ENCODE data around the gene ADAM12. TPM values are rescaled to one million over a fixed set of nuclear protein-coding genes. Genes with fewer than 3 reads are reported as not detected.

Gene ADAM12
- total and polyA plus RNA-seq, 7 donors, result under 0.01 to 0.82 (median 0.46) TPM; not detected in 1

DNA sequence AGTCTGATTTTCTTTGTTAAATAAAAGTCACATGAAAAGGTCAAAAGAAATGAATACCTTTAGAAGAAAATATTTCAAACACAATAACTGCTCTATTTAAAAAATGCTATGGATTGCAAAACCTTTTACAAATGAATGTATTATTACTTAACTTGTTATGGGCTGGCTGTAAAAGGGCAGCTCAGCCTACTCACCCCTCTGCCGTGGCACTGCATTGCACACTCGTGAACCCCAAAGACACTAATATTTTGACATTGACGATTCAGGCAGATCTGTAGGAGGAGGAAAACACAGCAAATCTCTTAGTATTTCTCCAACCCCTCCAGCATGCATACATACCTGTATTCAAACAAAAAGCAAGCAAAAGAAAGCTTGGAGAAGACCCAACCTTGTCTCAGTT lies 342.4 kb downstream of the ADAM12 start:
- 82 to 86% methylated on average over 3 of the region's 3 CpGs for whole genome bisulfite sequencing, 2 donors
- H3K4me3 ChIP-seq, result no peak overlapping the region
- intact Hi-C loops (cut with DNase I), result no loop called here
- no peak for TF ChIP-seq POLR2A (IDR thresholded peaks at IDR 0.05)
- TF ChIP-seq EP300 (IDR thresholded peaks at IDR 0.05), result no peak
- TF ChIP-seq, protein P1, sequence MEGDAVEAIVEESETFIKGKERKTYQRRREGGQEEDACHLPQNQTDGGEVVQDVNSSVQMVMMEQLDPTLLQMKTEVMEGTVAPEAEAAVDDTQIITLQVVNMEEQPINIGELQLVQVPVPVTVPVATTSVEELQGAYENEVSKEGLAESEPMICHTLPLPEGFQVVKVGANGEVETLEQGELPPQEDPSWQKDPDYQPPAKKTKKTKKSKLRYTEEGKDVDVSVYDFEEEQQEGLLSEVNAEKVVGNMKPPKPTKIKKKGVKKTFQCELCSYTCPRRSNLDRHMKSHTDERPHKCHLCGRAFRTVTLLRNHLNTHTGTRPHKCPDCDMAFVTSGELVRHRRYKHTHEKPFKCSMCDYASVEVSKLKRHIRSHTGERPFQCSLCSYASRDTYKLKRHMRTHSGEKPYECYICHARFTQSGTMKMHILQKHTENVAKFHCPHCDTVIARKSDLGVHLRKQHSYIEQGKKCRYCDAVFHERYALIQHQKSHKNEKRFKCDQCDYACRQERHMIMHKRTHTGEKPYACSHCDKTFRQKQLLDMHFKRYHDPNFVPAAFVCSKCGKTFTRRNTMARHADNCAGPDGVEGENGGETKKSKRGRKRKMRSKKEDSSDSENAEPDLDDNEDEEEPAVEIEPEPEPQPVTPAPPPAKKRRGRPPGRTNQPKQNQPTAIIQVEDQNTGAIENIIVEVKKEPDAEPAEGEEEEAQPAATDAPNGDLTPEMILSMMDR (IDR thresholded peaks at IDR 0.05), result no peak
- no peak for TF ChIP-seq POLR2AphosphoS5 (IDR thresholded peaks at IDR 0.05)
- peaks cover 0 to 10% (median 2%) of the 10 kb centered on the region in 4 donors for H3K4me1 ChIP-seq
- no peaks in the 10 kb centered on the region for H3K9me3 ChIP-seq
- H3K36me3 ChIP-seq, result no peaks in the 10 kb centered on the region
- DNase-seq, result no peak
- no peak overlapping the region for H3K27ac ChIP-seq
- H3K27me3 ChIP-seq, result no peaks in the 10 kb centered on the region

DNA sequence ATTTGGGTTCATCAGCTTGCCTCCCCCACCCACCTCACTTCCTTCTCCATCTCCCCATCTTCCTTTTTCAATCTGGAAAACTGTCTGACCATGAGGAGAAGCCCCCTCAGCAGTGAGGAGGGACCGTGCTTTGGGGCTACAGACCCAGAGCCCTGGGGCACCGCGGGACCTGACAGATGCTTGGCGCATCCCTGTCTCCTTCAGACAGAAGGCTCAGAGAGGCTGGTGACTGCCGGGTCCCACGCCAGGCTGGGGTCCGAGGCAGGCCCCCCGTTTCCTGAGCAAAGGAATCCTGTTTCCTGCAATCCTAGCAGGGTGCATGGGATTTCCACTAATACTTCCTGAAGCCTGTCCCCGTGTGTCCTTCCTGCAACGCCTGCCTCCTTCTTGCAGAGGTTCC lies 344.9 kb downstream of the ADAM12 start:
- WGBS, 2 donors, result 85 to 90% methylated on average over 10 of the region's 10 CpGs
- no peaks in the 10 kb centered on the region for H3K36me3 ChIP-seq
- H3K4me3 ChIP-seq, result no peak overlapping the region
- H3K27me3 ChIP-seq, result no peaks in the 10 kb centered on the region
- DNase-seq, result no peak
- no peaks in the 10 kb centered on the region for H3K9me3 ChIP-seq
- intact Hi-C loops (cut with DNase I), result no loop called here
- TF ChIP-seq POLR2AphosphoS5 (IDR thresholded peaks at IDR 0.05), result no peak
- H3K27ac ChIP-seq, result no peak overlapping the region
- H3K4me1 ChIP-seq, result peaks cover 0 to 10% (median 2%) of the 10 kb centered on the region in 4 donors

DNA sequence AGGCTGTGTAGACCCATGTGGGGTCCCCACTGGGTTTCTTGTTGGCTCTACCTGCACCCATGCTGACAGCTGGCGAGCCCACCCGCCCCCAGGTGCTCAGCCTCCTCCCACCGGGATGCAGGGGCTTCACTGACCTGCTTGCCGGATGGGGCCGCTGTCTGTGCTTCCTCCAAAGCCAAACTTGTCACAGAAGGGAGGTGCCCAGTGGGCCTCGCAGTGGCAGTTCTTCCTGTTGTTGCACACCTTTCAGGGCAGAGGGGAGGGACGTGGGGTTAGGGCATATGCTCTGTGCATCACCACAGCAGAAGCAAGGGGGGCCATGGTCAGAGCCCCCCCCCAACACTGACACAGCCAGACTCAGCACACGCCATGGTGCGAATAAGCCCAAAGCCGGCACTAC lies 345.4 kb downstream of the ADAM12 start:
- H3K4me3 ChIP-seq, result no peak overlapping the region
- H3K27me3 ChIP-seq, result no peaks in the 10 kb centered on the region
- 84 to 91% methylated on average over 10 of the region's 10 CpGs for WGBS, 2 donors
- H3K36me3 ChIP-seq, result no peaks in the 10 kb centered on the region
- H3K4me1 ChIP-seq, result peaks cover 0 to 10% (median 2%) of the 10 kb centered on the region in 4 donors
- intact Hi-C loops (cut with DNase I), result no loop called here
- TF ChIP-seq, protein P1 (IDR thresholded peaks at IDR 0.05), result no peak
- TF ChIP-seq POLR2AphosphoS5 (IDR thresholded peaks at IDR 0.05) (no peak), POLR2A (IDR thresholded peaks at IDR 0.05) (no peak), EP300 (IDR thresholded peaks at IDR 0.05) (no peak)
- no peaks in the 10 kb centered on the region for H3K9me3 ChIP-seq
- no peak overlapping the region for H3K27ac ChIP-seq
- no peak for DNase-seq

DNA sequence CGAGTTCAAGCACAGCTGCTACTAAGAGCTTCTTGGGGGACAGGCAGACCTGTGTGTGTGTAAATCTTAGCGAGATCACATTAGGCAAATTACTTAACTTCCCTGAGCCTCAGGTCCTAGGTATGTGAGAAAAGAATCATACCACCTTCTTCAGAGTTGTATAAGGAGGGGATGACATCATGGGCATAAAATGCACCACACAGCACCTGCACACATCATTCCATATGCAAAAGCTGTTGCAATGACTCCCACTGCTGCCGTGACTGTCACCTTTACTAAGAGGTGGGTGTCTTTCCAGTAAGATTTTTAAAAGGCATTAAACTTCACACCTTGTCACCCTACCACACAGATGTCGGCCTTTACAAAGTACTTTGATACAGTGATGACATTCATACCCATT lies 345.9 kb downstream of the ADAM12 start:
- intact Hi-C loops (cut with DNase I), result no loop called here

DNA sequence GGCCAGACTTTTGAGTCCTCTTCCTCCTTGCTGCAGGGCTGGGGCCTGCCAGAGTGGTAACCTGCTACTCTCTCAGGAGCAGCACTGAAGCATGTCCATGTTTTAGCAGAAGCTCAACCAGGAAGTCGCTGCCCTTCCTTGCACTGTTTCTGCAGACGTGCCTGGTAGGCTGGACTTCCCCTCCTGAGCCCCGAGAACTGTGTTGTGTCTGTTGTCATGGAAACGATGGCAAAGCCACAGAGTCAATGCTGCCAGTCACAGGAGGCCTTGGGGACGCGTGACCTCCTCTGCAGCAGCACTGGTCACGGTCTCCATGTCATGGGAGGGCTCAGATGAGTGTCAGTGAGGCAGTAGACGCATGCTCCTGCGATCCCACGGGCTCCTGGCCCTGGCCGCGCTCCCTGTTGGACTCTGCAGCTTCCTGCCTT lies 346.5 kb downstream of the ADAM12 start:
- Histone ChIP-seq H3K36me3 (no peaks in the 10 kb centered on the region), H3K27ac (no peak overlapping the region), H3K27me3 (no peaks in the 10 kb centered on the region), H3K9me3 (no peaks in the 10 kb centered on the region), H3K4me1 (peaks cover 0 to 10% (median 2%) of the 10 kb centered on the region in 4 donors), H3K4me3 (peak overlapping the region in 1 of 4 donors; percentile 8)
- TF ChIP-seq POLR2AphosphoS5 (IDR thresholded peaks at IDR 0.05), result peak in 2 of 4 donors; percentile 34 to 66
- TF ChIP-seq, protein P1 (IDR thresholded peaks at IDR 0.05), result no peak
- DNase-seq, result peak; percentile 84
- WGBS, 2 donors, result 12 to 21% methylated on average over 12 of the region's 12 CpGs
- intact Hi-C loops (cut with DNase I), result no loop called here

More for the DNA sequence above, 345.9 kb downstream of the ADAM12 start:
- WGBS, 2 donors, result 44 to 65% methylated on average over 4 of the region's 4 CpGs
- no peak overlapping the region for H3K4me3 ChIP-seq
- peaks cover 0 to 10% (median 2%) of the 10 kb centered on the region in 4 donors for H3K4me1 ChIP-seq
- H3K27ac ChIP-seq, result no peak overlapping the region
- TF ChIP-seq POLR2A (IDR thresholded peaks at IDR 0.05), result no peak
- TF ChIP-seq, protein P1 (IDR thresholded peaks at IDR 0.05), result no peak
- no peak for TF ChIP-seq EP300 (IDR thresholded peaks at IDR 0.05)
- no peak for TF ChIP-seq POLR2AphosphoS5 (IDR thresholded peaks at IDR 0.05)
- no peak for DNase-seq
- no peaks in the 10 kb centered on the region for H3K9me3 ChIP-seq
- no peaks in the 10 kb centered on the region for H3K36me3 ChIP-seq
- no peaks in the 10 kb centered on the region for H3K27me3 ChIP-seq

All from sigmoid colon (tissue), 7 donors.